ENCODE measurements around the gene NMNAT2. TPM values are rescaled to one million over a fixed set of nuclear protein-coding genes. Genes with fewer than 3 reads are reported as not detected.

Gene NMNAT2
- total and polyA plus RNA-seq, 2 of the 8 experiments (the other 6 are each of a cell fraction or from before 2014, with no cell fraction given): 6.5 to 20.9 TPM

- TF ChIP-seq CHD7 (IDR thresholded peaks at IDR 0.05; ENCODE audit: insufficient replicate concordance, low read length) (no peak), EZH2 (IDR thresholded peaks at IDR 0.05; ENCODE audit: low read depth, low read length, severe bottlenecking) (no peak), E2F6 (IDR thresholded peaks at IDR 0.05) (no peak), SP1 (IDR thresholded peaks at IDR 0.05; ENCODE audit: low read depth, low read length) (no peak), SUZ12 (IDR thresholded peaks at IDR 0.05; ENCODE audit: low read length) (no peak), KDM1A (IDR thresholded peaks at IDR 0.05; ENCODE audit: borderline replicate concordance, low read length) (no peak), SRF (IDR thresholded peaks at IDR 0.05; ENCODE audit: low read depth, low read length) (no peak), RFX5 (IDR thresholded peaks at IDR 0.05; ENCODE audit: borderline replicate concordance, low read depth, low read length) (no peak), CBX8 (IDR thresholded peaks at IDR 0.05; ENCODE audit: borderline replicate concordance, low read depth, low read length) (no peak), EP300 (IDR thresholded peaks at IDR 0.05; ENCODE audit: borderline replicate concordance in 1 of 2, low read depth in 2 of 2, low read length in 2 of 2) (no peak)
Measured at GRCh38 chr1:183370399-183371058, 47.7 kb downstream of the NMNAT2 start (continued).
